GM12878 (cell line): ENCODE results near the gene MYO1E. TPM values are rescaled to one million over a fixed set of nuclear protein-coding genes. Genes with fewer than 3 reads are reported as not detected.

Source experiments
- ASH2L ChIP-seq: fragments of 300-600, 200-600 bp; sonication (generic); IDR thresholded peaks from 2 replicates; pipeline ENCODE4 v1.6.1; 2017; ENCODE audit warnings: low read depth, mild to moderate bottlenecking, borderline replicate concordance
- ATF2 ChIP-seq: IDR thresholded peaks from 2 replicates; pipeline ENCODE4 v1.6.1; 2012; ENCODE audit warnings: low read length, inconsistent platforms
- BMI1 ChIP-seq: fragments of 450-650 bp; IDR thresholded peaks from 2 replicates; pipeline ENCODE4 v1.6.1; 2016; ENCODE audit warnings: mild to moderate bottlenecking, moderate library complexity, borderline replicate concordance
- EP300 ChIP-seq, 2 experiments: fragments of 150-350 bp in 1 of 2; IDR thresholded peaks; 2 replicates each; pipeline ENCODE4 v1.6.1; 2011 to 2012; ENCODE audit warnings: low read depth in 2 of 2, low read length in 2 of 2, borderline replicate concordance in 1 of 2, improper control_type of control experiment in 1 of 2, inconsistent platforms in 1 of 2; ENCODE audit not compliant: control insufficient read depth in 1 of 2
- ETV6 ChIP-seq, 2 experiments: fragments of 450-650 bp in 1 of 2; IDR thresholded peaks in 1 of 2; conservative IDR thresholded peaks in 1 of 2; 2 replicates each; pipeline ENCODE4 v1.6.1; 2014; ENCODE audit warnings: antibody characterized with exemption in 1 of 2, borderline replicate concordance in 1 of 2, low read depth in 1 of 2, mild to moderate bottlenecking in 1 of 2, moderate library complexity in 1 of 2
- EZH2 ChIP-seq: IDR thresholded peaks from 2 replicates; pipeline ENCODE4 v1.6.1; 2012; ENCODE audit warnings: low read depth, mild to moderate bottlenecking, control low read depth, inconsistent platforms, low read length, borderline replicate concordance; ENCODE audit not compliant: control insufficient read depth
- FOXK2 ChIP-seq: fragments of 450-650 bp; IDR thresholded peaks from 2 replicates; pipeline ENCODE4 v1.6.1; 2017; ENCODE audit warnings: mild to moderate bottlenecking, moderate library complexity
- GABPA ChIP-seq: IDR thresholded peaks from 2 replicates; pipeline ENCODE4 v1.6.1; 2014; ENCODE audit warnings: antibody characterized with exemption, low read depth, mild to moderate bottlenecking, inconsistent platforms
- IKZF1 ChIP-seq: fragments of 450-650 bp; conservative IDR thresholded peaks from 2 replicates; pipeline ENCODE4 v1.6.1; 2017; ENCODE audit warnings: antibody characterized with exemption, mild to moderate bottlenecking
- JUNB ChIP-seq: IDR thresholded peaks from 2 replicates; pipeline ENCODE4 v1.6.1; 2016; ENCODE audit warnings: antibody characterized with exemption, mild to moderate bottlenecking
- KLF5 ChIP-seq: fragments of 450-650 bp; IDR thresholded peaks from 2 replicates; pipeline ENCODE4 v1.6.1; 2014; ENCODE audit warnings: mild to moderate bottlenecking; ENCODE audit not compliant: partially characterized antibody
- MEF2A ChIP-seq: IDR thresholded peaks from 2 replicates; pipeline ENCODE4 v1.6.1; 2011; ENCODE audit warnings: low read depth, mild to moderate bottlenecking, low read length, moderate library complexity; ENCODE audit not compliant: insufficient read depth
- MLLT1 ChIP-seq: fragments of 450-650 bp; IDR thresholded peaks from 2 replicates; pipeline ENCODE4 v1.6.1; 2016; ENCODE audit warnings: mild to moderate bottlenecking
- NBN ChIP-seq: fragments of 450-650 bp; IDR thresholded peaks from 2 replicates; pipeline ENCODE4 v1.6.1; 2016
- NFXL1 ChIP-seq: fragments of 450-650 bp; IDR thresholded peaks from 2 replicates; pipeline ENCODE4 v1.6.1; 2017; ENCODE audit warnings: antibody characterized with exemption, mild to moderate bottlenecking, borderline replicate concordance
- PAX5 ChIP-seq: IDR thresholded peaks from 2 replicates; pipeline ENCODE4 v1.6.1; 2011; ENCODE audit warnings: low read depth, low read length, borderline replicate concordance
- POU2F2 ChIP-seq: IDR thresholded peaks from 3 replicates; pipeline ENCODE4 v1.6.1; 2011; ENCODE audit warnings: low read depth, mild to moderate bottlenecking, low read length, borderline replicate concordance
- SP1 ChIP-seq: IDR thresholded peaks from one replicate; pipeline ENCODE4 v1.6.1; 2011; ENCODE audit warnings: low read depth, low read length
- SPI1 ChIP-seq: IDR thresholded peaks from 2 replicates; pipeline ENCODE4 v1.6.1; 2011; ENCODE audit warnings: low read depth, mild to moderate bottlenecking, low read length, moderate library complexity, borderline replicate concordance; ENCODE audit not compliant: insufficient read depth
- ZBED1 ChIP-seq: IDR thresholded peaks from 2 replicates; pipeline ENCODE4 v1.6.1; 2016; ENCODE audit warnings: borderline replicate concordance
- ZBTB11 ChIP-seq: fragments of 450-650 bp; formaldehyde crosslinking; IDR thresholded peaks from 2 replicates; pipeline ENCODE4 v1.5.0; 2022; ENCODE audit warnings: mild to moderate bottlenecking, missing genetic modification characterization
- ZNF217 ChIP-seq: fragments of 450-650 bp; IDR thresholded peaks from 2 replicates; pipeline ENCODE4 v1.6.1; 2017; ENCODE audit warnings: antibody characterized with exemption, mild to moderate bottlenecking
- ZNF384 ChIP-seq: IDR thresholded peaks from 2 replicates; pipeline ENCODE4 v1.6.1; 2012; ENCODE audit warnings: low read depth, mild to moderate bottlenecking, low read length, improper control_type of control experiment, borderline replicate concordance
- polyA plus RNA-seq, 11 experiments: library from polyadenylated mRNA; depleted of rRNA in 4 of 11; unstranded in 6 of 11; stranded (reverse) in 5 of 11; fragments of >200 nt; fragmentation: Nextera tagmentation in 4 of 11; fragmentation: Illumina TruSeq in 1 of 11; extraction: Ambion mirVana in 4 of 11; extraction: Trizol in 1 of 11; gene quantifications; 1 replicate in 1 of 11; 2 replicates in 10 of 11; pipeline versions ENCODE4 v1.2.1 to v1.2.3, GENCODE V29; 2011 to 2016; ENCODE audit warnings: inconsistent platforms in 2 of 11, missing spikeins in 2 of 11, low read depth in 1 of 11
- total RNA-seq, 4 experiments: library from RNA; depleted of rRNA in 3 of 4; stranded (reverse); fragments of >200 nt in 3 of 4; fragmentation: Illumina TruSeq in 1 of 4; extraction: Trizol in 1 of 4; gene quantifications; 2 replicates each; pipeline versions ENCODE4 v1.2.1 to v1.2.3, GENCODE V29; 2013 to 2021

MYO1E gene
- total and polyA plus RNA-seq, 10 of the 15 experiments (the other 5 are each of a cell fraction or from before 2014, with no cell fraction given): 10.3 to 266 (median 64.9) TPM

- no peak for TF ChIP-seq KLF5
- TF ChIP-seq BMI1: peak; percentile 35; the same call in 1 of the 2 replicates
- TF ChIP-seq ETV6 (conservative IDR thresholded peaks at IDR 0.05 in 1 of 2, IDR thresholded peaks at IDR 0.05 in 1 of 2; ENCODE audit: borderline replicate concordance in 1 of 2, low read depth in 1 of 2): peak in 1 of 2 experiments; percentile 52; a peak in 1 of 4 replicates
- TF ChIP-seq ZBED1: peak; percentile 40; the same call in 1 of the 2 replicates
- peak; percentile 85; the same call in 1 of the 2 replicates for TF ChIP-seq ASH2L
- peak; percentile 87; the same call in 1 of the 2 replicates for TF ChIP-seq ZNF217
- TF ChIP-seq MLLT1: 0 out of 2 replicates have a peak, but pooled peaks have one; percentile 44
- no peak for TF ChIP-seq NFXL1
- TF ChIP-seq MEF2A: peak; percentile 97
- TF ChIP-seq FOXK2: no peak
- peak; percentile 90 to 91 for TF ChIP-seq EP300 (IDR thresholded peaks at IDR 0.05; ENCODE audit: borderline replicate concordance in 1 of 2, control insufficient read depth in 1 of 2, low read depth in 2 of 2, low read length in 2 of 2)
- 0 out of 2 replicates have a peak, but pooled peaks have one; percentile 34 for TF ChIP-seq NBN
- TF ChIP-seq SPI1: no peak
- TF ChIP-seq ZNF384: peak; percentile 89
- TF ChIP-seq PAX5: 0 out of 2 replicates have a peak, but pooled peaks have one; percentile 23
- TF ChIP-seq EZH2: no peak
- no peak; the same call in 1 of the 2 replicates for TF ChIP-seq IKZF1
- TF ChIP-seq ATF2: peak; percentile 92
- TF ChIP-seq POU2F2: peak; percentile 97
- TF ChIP-seq JUNB: peak; percentile 86
- TF ChIP-seq ZBTB11 (CRISPR knock-in tag): no peak
- TF ChIP-seq GABPA: 0 out of 2 replicates have a peak, but pooled peaks have one; percentile 25
- peak; percentile 45 for TF ChIP-seq SP1
These were observed 121.4 kb downstream of the MYO1E start (continued) for GRCh38 chr15:59251001-59251845.
